AG08396 (cell line): ENCODE results near the gene HK1.
"Not testable (repeated sequence)": the region's sequence is repeated elsewhere in the genome, so short reads cannot be mapped to it uniquely, and the experiment has no call there.

Source experiments
- DNase-seq: peaks from one replicate; pipeline ENCODE4 v3.0.0; 2012; ENCODE audit warnings: low spot score, mixed read lengths

Gene HK1

GRCh38 chr10:69327463-69328379, 49.4 kb downstream of the HK1 start:
- DNase-seq: peak; percentile 47

GRCh38 chr10:69328380-69328735, 50.1 kb downstream of the HK1 start:
- no peak for DNase-seq

GRCh38 chr10:69328888-69329287, 50.6 kb downstream of the HK1 start:
- not testable (repeated sequence) for DNase-seq

GRCh38 chr10:69329721-69330178, 51.5 kb downstream of the HK1 start:
- no peak for DNase-seq

GRCh38 chr10:69331161-69331560, 52.9 kb downstream of the HK1 start:
- no peak for DNase-seq

- DNase-seq: no peak
These were observed 54.1 kb downstream of the HK1 start for GRCh38 chr10:69332278-69333010.

GRCh38 chr10:69333205-69333604, 54.9 kb downstream of the HK1 start:
- peak; percentile 60 for DNase-seq

GRCh38 chr10:69333865-69334301, 55.6 kb downstream of the HK1 start:
- DNase-seq: not testable (repeated sequence)

- no peak for DNase-seq
These were observed 56.2 kb downstream of the HK1 start for GRCh38 chr10:69334302-69335062.

- no peak for DNase-seq
These were observed 56.8 kb downstream of the HK1 start for GRCh38 chr10:69335063-69335587.

- no peak for DNase-seq
These were observed 57.3 kb downstream of the HK1 start for GRCh38 chr10:69335613-69336012.

- no peak for DNase-seq
These were observed 58.6 kb downstream of the HK1 start for GRCh38 chr10:69336952-69337295.

- no peak for DNase-seq
These were observed 59.2 kb downstream of the HK1 start for GRCh38 chr10:69337296-69338132.

GRCh38 chr10:69338133-69338456, 59.8 kb downstream of the HK1 start:
- no peak for DNase-seq

- DNase-seq: no peak
These were observed 60.5 kb downstream of the HK1 start for GRCh38 chr10:69338547-69339450.

GRCh38 chr10:69340695-69341094, 62.4 kb downstream of the HK1 start:
- DNase-seq: no peak

GRCh38 chr10:69343905-69344304, 65.6 kb downstream of the HK1 start:
- no peak for DNase-seq

- DNase-seq: no peak
These were observed 66.4 kb downstream of the HK1 start for GRCh38 chr10:69344591-69345252.

- no peak for DNase-seq
These were observed 67.1 kb downstream of the HK1 start for GRCh38 chr10:69345402-69345801.
